Endothelial cell of umbilical vein (primary cell): ENCODE data around the gene KIF3A. TPM values are rescaled to one million over a fixed set of nuclear protein-coding genes. Genes with fewer than 3 reads are reported as not detected.

Source experiments
- BruUV-seq: library from RNA; stranded (reverse); fragments of 400-500 nt; replicated peaks from 2 replicates; lab custom pipeline; 2021; lab: Mats Ljungman, UMichigan
- CTCF ChIA-PET: fragments of 300-600, 350-600 bp; sonication (Branson Sonifier 250); formaldehyde crosslinking; loops from one replicate; lab custom pipeline; 2021; ENCODE audit warnings: antibody characterized with exemption, inconsistent platforms; lab: Charles Lee
- POLR2A ChIA-PET: fragments of 300-600, 350-600 bp; sonication (Branson Sonifier 250); formaldehyde crosslinking; loops from one replicate; lab custom pipeline; 2021; ENCODE audit warnings: antibody characterized with exemption, inconsistent platforms; lab: Charles Lee
- DNase-seq: peaks from one replicate; pipeline ENCODE4 v3.0.0-alpha.2; 2011; ENCODE audit warnings: low read depth, low spot score
- FAIRE-seq: peaks from 2 replicates; lab custom pipeline; 2011; peaks lifted over from hg19 to GRCh38; lab: Jason Lieb, UNC
- H2AFZ ChIP-seq: 2 replicates; pipeline ENCODE4 v1.6.0; 2012; ENCODE audit warnings: low read depth, low read length, control low read depth, inconsistent platforms
- H3K27ac ChIP-seq: 2 replicates; pipeline ENCODE4 v1.5.1; 2011; ENCODE audit warnings: low read depth, mild to moderate bottlenecking, control low read depth, low read length, moderate library complexity; ENCODE audit not compliant: insufficient read depth
- H3K27me3 ChIP-seq, 2 experiments: 2 replicates each; pipeline versions ENCODE4 v1.6.0 to v1.6.1; 2011; ENCODE audit warnings: low read length in 2 of 2, mixed read lengths in 1 of 2; ENCODE audit not compliant: control insufficient read depth in 2 of 2, insufficient read depth in 2 of 2
- H3K36me3 ChIP-seq, 2 experiments: 2 replicates in 1 of 2; 3 replicates in 1 of 2; pipeline ENCODE4 v1.5.1; 2011; ENCODE audit warnings: low read length in 2 of 2, mild to moderate bottlenecking in 1 of 2, moderate library complexity in 1 of 2; ENCODE audit not compliant: control insufficient read depth in 2 of 2, insufficient read depth in 2 of 2; ENCODE audit errors: extremely low read depth in 1 of 2
- H3K4me1 ChIP-seq: 3 replicates; pipeline ENCODE4 v1.5.1; 2011; ENCODE audit warnings: mild to moderate bottlenecking, low read length; ENCODE audit not compliant: control insufficient read depth, insufficient read depth; ENCODE audit errors: extremely low read depth
- H3K4me2 ChIP-seq: 2 replicates; pipeline ENCODE4 v1.6.1; 2011; ENCODE audit warnings: low read length, control low read depth, mixed read lengths; ENCODE audit not compliant: insufficient read depth
- H3K4me3 ChIP-seq, 3 experiments: fragments of 200-600 bp in 1 of 3; sonication (generic), shearing (Covaris generic) in 1 of 3; replicated peaks in 1 of 3; 2 replicates each; pipeline ENCODE4 v1.5.1; 2011 to 2016; ENCODE audit warnings: control low read depth in 3 of 3, low read length in 3 of 3, mild to moderate bottlenecking in 2 of 3, inconsistent platforms in 1 of 3, low read depth in 1 of 3, moderate library complexity in 1 of 3; ENCODE audit not compliant: insufficient read depth in 1 of 3
- H3K79me2 ChIP-seq: 2 replicates; pipeline ENCODE4 v1.6.0; 2012; ENCODE audit warnings: low read length, inconsistent platforms; ENCODE audit not compliant: control insufficient read depth, insufficient read depth
- H3K9ac ChIP-seq: replicated peaks from 2 replicates; pipeline ENCODE3; 2011; ENCODE audit warnings: low read length, control low read depth; ENCODE audit not compliant: insufficient read depth; ENCODE audit errors: extremely low read depth
- H3K9me1 ChIP-seq: replicated peaks from 3 replicates; pipeline ENCODE4 v1.6.0; 2011; ENCODE audit warnings: mild to moderate bottlenecking, low read length; ENCODE audit not compliant: control insufficient read depth, insufficient read depth; ENCODE audit errors: extremely low read depth
- H3K9me3 ChIP-seq: replicated peaks from 2 replicates; pipeline ENCODE4 v1.5.1; 2012; ENCODE audit warnings: low read length, inconsistent platforms; ENCODE audit not compliant: control insufficient read depth, insufficient read depth
- H4K20me1 ChIP-seq: replicated peaks from 2 replicates; pipeline ENCODE3; 2011; ENCODE audit warnings: mild to moderate bottlenecking, low read length; ENCODE audit not compliant: control insufficient read depth, insufficient read depth; ENCODE audit errors: extremely low read depth
- CTCF ChIP-seq, 2 donors: IDR thresholded peaks; 1 replicate in 1 of 2; 2 replicates in 1 of 2; pipeline ENCODE4 v1.5.1; 2011; ENCODE audit warnings: low read length in 2 of 2, mild to moderate bottlenecking in 2 of 2, moderate library complexity in 2 of 2, control low read depth in 1 of 2, inconsistent platforms in 1 of 2, low read depth in 1 of 2; ENCODE audit not compliant: insufficient read depth in 1 of 2; ENCODE audit errors: extremely low read depth in 1 of 2
- EZH2 ChIP-seq: IDR thresholded peaks from 2 replicates; pipeline ENCODE4 v1.6.1; 2012; ENCODE audit warnings: borderline replicate concordance, low read depth, mild to moderate bottlenecking, moderate library complexity, low read length, inconsistent platforms; ENCODE audit not compliant: severe bottlenecking
- FOS ChIP-seq: IDR thresholded peaks from 2 replicates; pipeline ENCODE4 v1.6.1; 2011; ENCODE audit warnings: mild to moderate bottlenecking, low read length, moderate library complexity, borderline replicate concordance; ENCODE audit not compliant: insufficient read depth
- GATA2 ChIP-seq: IDR thresholded peaks from 2 replicates; pipeline ENCODE4 v1.7.0; 2011; ENCODE audit warnings: low read depth, mild to moderate bottlenecking, moderate library complexity, mixed read lengths, low read length; ENCODE audit not compliant: insufficient read length, insufficient read depth
- JUN ChIP-seq: IDR thresholded peaks from 2 replicates; pipeline ENCODE4 v1.6.1; 2011; ENCODE audit warnings: borderline replicate concordance, low read depth; ENCODE audit not compliant: insufficient read length, insufficient read depth
- MYC ChIP-seq: IDR thresholded peaks from one replicate; pipeline ENCODE4 v1.6.1; 2011; ENCODE audit warnings: mild to moderate bottlenecking, low read depth, low read length
- POLR2A ChIP-seq: IDR thresholded peaks from 2 replicates; pipeline ENCODE4 v1.6.1; 2012; ENCODE audit warnings: low read depth, mild to moderate bottlenecking, control low read depth, low read length
- POLR2AphosphoS5 ChIP-seq: IDR thresholded peaks from 2 replicates; pipeline ENCODE4 v1.6.1; 2012; ENCODE audit warnings: low read depth, mild to moderate bottlenecking, control low read depth, low read length, moderate library complexity; ENCODE audit not compliant: insufficient read depth
- dilution Hi-C: fragments of 300-500 bp; cut with MboI; formaldehyde crosslinking; loops from one replicate; pipeline ENCODE4 v1.15.0; 2019; ENCODE audit warnings: low sequenced_read_pairs; ENCODE audit not compliant: extremely low pct_ligation_motif_present
- intact Hi-C: fragments of 100-400 bp; cut with micrococcal nuclease; formaldehyde crosslinking; loops from one replicate; pipeline ENCODE4 v1.10.0; 2022
- polyA plus RNA-seq, 4 experiments: library from polyadenylated mRNA; depleted of rRNA in 3 of 4; stranded (reverse) in 3 of 4; unstranded in 1 of 4; fragments of >200 nt; gene quantifications; 2 replicates each; pipeline versions ENCODE4 v1.2.1 to v1.2.3, GENCODE V29; 2011 to 2012; ENCODE audit warnings: missing spikeins in 1 of 4
- total RNA-seq: library from RNA; stranded (reverse); gene quantifications from 2 replicates; pipeline ENCODE4 v1.2.3, GENCODE V29; 2021
- TF ChIP-seq, protein P1 (sequence below): IDR thresholded peaks from 2 replicates; pipeline ENCODE4 v1.6.1; 2011; ENCODE audit not compliant: insufficient read depth, insufficient read length

KIF3A gene
- total and polyA plus RNA-seq, 2 donors (not counting 3 experiments of a cell fraction or from before 2014, with no cell fraction given) = 3.3 to 11.2 TPM

- Histone ChIP-seq H4K20me1 (no peaks in the 10 kb centered on the region), H3K4me3 (no peak overlapping the region), H3K4me1 (no peaks in the 10 kb centered on the region), H3K79me2 (no peaks in the 10 kb centered on the region), H3K9me3 (no peaks in the 10 kb centered on the region), H3K9ac (no peak overlapping the region), H3K27ac (no peak overlapping the region), H3K9me1 (no peaks in the 10 kb centered on the region), H2AFZ (no peak overlapping the region), H3K4me2 (no peak overlapping the region), H3K27me3 (no peaks in the 10 kb centered on the region), H3K36me3 (no peaks in the 10 kb centered on the region)
- no TSS peak for BruUV-seq
- dilution Hi-C loops (no loop called here), intact Hi-C loops (no loop called here)
- TF ChIP-seq JUN (no peak), POLR2AphosphoS5 (no peak), GATA2 (no peak)
- no peak for FAIRE-seq
- no peak for DNase-seq
- ChIA-PET POLR2A (no interaction called here), CTCF (interaction anchor here (2.1 kb wide), 1 partner anchor 10 kb away, joined by 8 read pairs; no protein-coding TSS in a partner anchor)
Observed at GRCh38 chr5:132725745-132726144, 11.6 kb downstream of the KIF3A start.

DNA sequence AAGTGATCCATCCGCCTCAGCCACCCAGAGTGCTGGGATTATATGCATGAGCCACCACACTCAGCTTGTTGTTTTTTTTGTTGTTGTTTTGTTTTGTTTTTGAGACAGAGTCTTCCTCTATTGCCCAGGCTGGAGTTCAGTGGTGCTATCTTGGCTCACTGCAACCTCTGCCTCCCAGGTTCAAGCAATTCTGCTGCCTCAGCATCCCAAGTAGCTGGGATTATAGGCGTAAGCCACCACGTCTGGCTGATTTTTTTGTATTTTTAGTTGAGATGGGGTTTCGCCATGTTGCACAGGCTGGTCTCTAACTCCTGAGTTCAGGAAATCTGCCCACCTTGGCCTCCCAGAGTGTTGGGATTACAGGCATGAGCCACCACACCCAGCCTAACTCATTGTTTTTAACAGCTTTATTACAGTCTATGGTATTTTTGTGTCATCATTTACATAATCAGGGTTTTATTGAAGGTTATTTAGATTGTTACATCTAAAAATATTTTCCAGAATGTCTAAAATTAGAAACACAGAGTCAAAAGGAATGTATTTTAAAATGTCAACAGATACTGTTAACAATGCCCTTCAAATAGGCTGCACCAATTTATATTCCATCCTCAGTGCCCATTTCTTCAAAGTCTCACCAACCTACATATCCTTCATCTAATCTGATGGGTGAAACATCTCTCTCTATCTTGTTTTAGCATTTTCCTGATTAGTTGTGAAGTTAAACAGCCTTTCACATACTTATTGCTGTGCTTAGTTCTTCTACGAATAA, 18.6 kb downstream of the KIF3A start:
- intact Hi-C loops = no loop called here
- no peaks in the 10 kb centered on the region for H3K9me3 ChIP-seq
- no peak overlapping the region for H2AFZ ChIP-seq
- H3K4me2 ChIP-seq = no peak overlapping the region
- H3K9ac ChIP-seq = no peak overlapping the region
- dilution Hi-C loops = no loop called here
- TF ChIP-seq, protein P1, sequence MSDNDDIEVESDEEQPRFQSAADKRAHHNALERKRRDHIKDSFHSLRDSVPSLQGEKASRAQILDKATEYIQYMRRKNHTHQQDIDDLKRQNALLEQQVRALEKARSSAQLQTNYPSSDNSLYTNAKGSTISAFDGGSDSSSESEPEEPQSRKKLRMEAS = no peak
- TF ChIP-seq MYC (no peak), CTCF (IDR thresholded peaks at IDR 0.05; ENCODE audit: extremely low read depth in 1 of 2, insufficient read depth in 1 of 2, low read depth in 1 of 2, low read length in 2 of 2) (no peak), EZH2 (no peak), GATA2 (no peak), FOS (no peak), POLR2A (no peak), JUN (no peak), POLR2AphosphoS5 (no peak)
- no TSS peak for BruUV-seq
- no peaks in the 10 kb centered on the region for H4K20me1 ChIP-seq
- H3K27ac ChIP-seq = no peak overlapping the region
- no peaks in the 10 kb centered on the region for H3K27me3 ChIP-seq
- H3K4me3 ChIP-seq = no peak overlapping the region
- no peaks in the 10 kb centered on the region for H3K36me3 ChIP-seq
- DNase-seq (no peak), FAIRE-seq (no peak)
- H3K79me2 ChIP-seq = no peaks in the 10 kb centered on the region
- ChIA-PET CTCF (interaction anchor here (0.8 to 1.6 kb wide), 5 partner anchors 11 to 192 kb away, joined by 3 to 6 read pairs (median 3); no protein-coding TSS in a partner anchor), POLR2A (no interaction called here)
- H3K9me1 ChIP-seq = no peaks in the 10 kb centered on the region
- H3K4me1 ChIP-seq = no peaks in the 10 kb centered on the region
